ENCODE results near the gene CTSH. TPM values are rescaled to one million over a fixed set of nuclear protein-coding genes. Genes with fewer than 3 reads are reported as not detected.
A peak's percentile ranks its signal among the peaks of the same experiment; 100 is the strongest.

CTSH gene
- total and polyA plus RNA-seq, 2 of the 13 experiments (the other 11 are each of a cell fraction or from before 2014, with no cell fraction given) = 265 to 653 TPM

- TF ChIP-seq TFDP2 (CRISPR knock-in tag; IDR thresholded peaks at IDR 0.05) = peak; percentile 88
- no peak for TF ChIP-seq RFXAP (CRISPR knock-in tag; IDR thresholded peaks at IDR 0.05; ENCODE audit: borderline replicate concordance)
- TF ChIP-seq ISL2 (CRISPR knock-in tag; IDR thresholded peaks at IDR 0.05) = no peak
- peak; percentile 73; the same call in 1 of the 2 replicates for TF ChIP-seq HDAC1 (CRISPR knock-in tag; IDR thresholded peaks at IDR 0.05)
- TF ChIP-seq ZNF264 (CRISPR knock-in tag; IDR thresholded peaks at IDR 0.05) = no peak
- TF ChIP-seq NBN (conservative IDR thresholded peaks at IDR 0.05) = no peak
- TF ChIP-seq RELA (CRISPR knock-in tag; IDR thresholded peaks at IDR 0.05) = no peak
- 0 out of 2 replicates have a peak, but pooled peaks have one; percentile 63 for TF ChIP-seq ZBTB39 (CRISPR knock-in tag; IDR thresholded peaks at IDR 0.05)
- TF ChIP-seq ZNF367 (CRISPR knock-in tag; IDR thresholded peaks at IDR 0.05; ENCODE audit: borderline replicate concordance) = no peak
- peak; percentile 70 for TF ChIP-seq XRCC5 (optimal IDR thresholded peaks at IDR 0.05; ENCODE audit: low read length)
- TF ChIP-seq NPAS2 (CRISPR knock-in tag; IDR thresholded peaks at IDR 0.05; ENCODE audit: borderline replicate concordance) = no peak
- peak; percentile 41; the same call in 1 of the 2 replicates for TF ChIP-seq GFI1 (CRISPR knock-in tag; IDR thresholded peaks at IDR 0.05; ENCODE audit: borderline replicate concordance)
- no peak for TF ChIP-seq ZNF652 (CRISPR knock-in tag; IDR thresholded peaks at IDR 0.05; ENCODE audit: borderline replicate concordance, low read depth)
- TF ChIP-seq ZSCAN20 (CRISPR knock-in tag; IDR thresholded peaks at IDR 0.05; ENCODE audit: borderline replicate concordance) = peak; percentile 40; the same call in 1 of the 2 replicates
- TF ChIP-seq ZNF142 (CRISPR knock-in tag; IDR thresholded peaks at IDR 0.05) = no peak
- peak; percentile 67; the same call in 1 of the 2 replicates for TF ChIP-seq ZNF547 (CRISPR knock-in tag; IDR thresholded peaks at IDR 0.05)
- TF ChIP-seq TFAP4 (IDR thresholded peaks at IDR 0.05; ENCODE audit: borderline replicate concordance, low read depth) = peak; percentile 9; the same call in 1 of the 2 replicates
- TF ChIP-seq SIN3A (IDR thresholded peaks at IDR 0.05; ENCODE audit: borderline replicate concordance, low read depth, low read length) = no peak
- TF ChIP-seq HHEX (CRISPR knock-in tag; IDR thresholded peaks at IDR 0.05) = no peak
- no peak for TF ChIP-seq NONO (IDR thresholded peaks at IDR 0.05)
- TF ChIP-seq NONO (CRISPR knock-in tag; conservative IDR thresholded peaks at IDR 0.05) = peak; percentile 87
Observed at GRCh38 chr15:78944669-78945407, at the start of gene CTSH (continued).
